Measurements from ENCODE around the gene SPSB1.
"Not testable (repeated sequence)": the region's sequence is repeated elsewhere in the genome, so short reads cannot be mapped to it uniquely, and the experiment has no call there.

Gene SPSB1

DNA sequence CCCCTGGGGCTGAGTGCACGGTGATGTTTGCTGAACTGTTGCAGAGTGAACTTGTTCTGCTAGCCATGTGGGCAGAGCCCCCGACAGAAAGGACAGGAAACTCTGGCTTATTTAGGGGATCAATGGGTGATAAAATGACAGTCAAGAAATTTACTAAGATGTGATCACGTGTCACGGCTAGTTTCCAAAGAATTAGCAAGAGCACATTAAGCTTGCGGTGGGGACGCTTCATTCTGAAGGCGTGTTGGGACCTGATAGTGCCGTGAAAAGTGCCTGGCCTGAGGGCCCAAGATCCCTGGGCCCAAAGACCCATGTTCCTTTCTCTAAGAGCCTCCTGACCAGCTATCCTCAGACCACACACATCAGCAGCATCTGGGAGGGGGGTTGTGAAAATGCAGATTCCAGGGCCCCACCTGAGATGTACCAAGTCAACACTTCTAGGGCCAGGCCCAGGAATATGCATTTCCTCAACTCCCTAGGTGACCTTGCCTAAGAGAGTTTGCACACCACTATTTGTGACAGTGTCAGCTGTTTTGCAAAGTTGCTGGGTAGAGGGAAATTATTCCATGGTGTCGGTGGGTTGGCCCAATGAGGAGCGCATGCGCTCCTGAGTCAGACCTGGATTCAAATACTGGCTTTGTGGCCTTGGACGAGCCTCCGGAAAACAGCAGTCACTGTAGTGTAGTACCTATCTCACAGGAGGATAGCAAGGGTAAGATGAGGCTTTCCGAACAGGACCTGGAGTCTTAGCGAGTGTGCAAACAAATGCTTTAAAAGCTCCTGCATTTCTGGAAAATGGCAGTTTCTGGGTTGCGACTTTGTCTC is 77.5 kb downstream of the SPSB1 start:
- DNase-seq = no peak

DNA sequence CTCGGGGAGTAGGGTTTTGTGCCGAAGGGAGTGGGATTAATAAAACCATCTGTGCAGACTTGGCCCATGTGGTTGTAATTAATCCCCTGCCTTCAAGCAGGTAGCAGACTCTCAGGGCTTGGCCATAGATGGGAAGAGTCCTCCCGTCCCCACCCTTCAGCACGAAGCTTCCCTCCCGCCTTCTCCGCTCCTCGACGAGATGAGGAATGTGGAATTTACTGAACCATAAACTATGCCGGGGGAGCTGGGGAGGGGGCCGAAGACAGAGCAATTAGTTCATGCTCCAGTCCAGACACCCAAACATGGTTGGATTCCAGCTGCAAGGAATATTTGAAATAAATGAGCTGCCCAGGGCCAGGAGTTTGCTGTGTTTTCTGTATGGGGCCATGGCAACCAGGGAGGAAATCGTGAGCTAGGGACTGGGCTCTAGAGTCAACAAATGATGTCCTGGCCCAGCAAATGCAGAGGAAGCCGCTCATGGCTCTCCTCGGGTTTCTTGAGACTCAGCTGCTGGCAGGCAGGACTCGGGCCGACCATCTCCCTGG is 78.8 kb downstream of the SPSB1 start:
- no peak for DNase-seq

DNA sequence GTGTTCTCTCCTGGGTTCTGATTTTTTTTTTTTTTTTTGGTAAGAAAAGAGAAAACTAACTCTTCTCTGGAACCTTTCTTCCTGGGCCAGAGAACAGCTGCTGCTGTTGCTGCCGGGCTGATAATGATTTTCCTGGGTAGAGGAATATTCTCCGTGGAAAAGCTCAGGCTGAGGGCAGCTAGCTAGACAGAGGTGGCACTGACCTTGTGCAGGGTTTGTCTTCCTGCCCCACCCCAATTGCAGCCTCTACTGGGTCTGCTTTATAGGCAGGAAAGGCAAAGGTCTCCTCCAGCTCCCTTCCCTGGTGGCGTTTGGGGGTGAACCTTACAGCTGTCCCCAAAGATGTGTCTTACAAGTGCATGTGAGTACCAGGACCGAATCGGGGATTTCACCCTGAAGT is 79.3 kb downstream of the SPSB1 start:
- no peak for DNase-seq

DNA sequence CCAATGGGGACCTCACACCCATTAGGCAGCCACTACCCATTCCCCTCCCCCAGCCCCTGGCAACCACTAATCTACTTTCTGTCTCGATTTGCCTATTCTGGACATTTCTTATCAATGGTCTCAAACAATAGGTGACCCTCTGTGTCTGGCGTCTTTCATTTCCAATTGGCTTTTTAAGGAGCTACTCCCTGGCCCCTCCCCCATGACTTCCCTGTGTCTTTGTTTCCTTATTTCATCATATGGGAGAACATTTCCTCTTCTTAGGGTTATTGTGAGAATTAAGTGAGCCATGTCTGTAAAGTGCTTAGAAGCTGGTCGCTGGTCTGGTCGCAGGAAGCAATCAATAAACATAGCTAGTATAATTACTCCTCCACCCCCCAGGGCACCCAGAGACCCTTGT is 80.9 kb downstream of the SPSB1 start:
- no peak for DNase-seq

DNA sequence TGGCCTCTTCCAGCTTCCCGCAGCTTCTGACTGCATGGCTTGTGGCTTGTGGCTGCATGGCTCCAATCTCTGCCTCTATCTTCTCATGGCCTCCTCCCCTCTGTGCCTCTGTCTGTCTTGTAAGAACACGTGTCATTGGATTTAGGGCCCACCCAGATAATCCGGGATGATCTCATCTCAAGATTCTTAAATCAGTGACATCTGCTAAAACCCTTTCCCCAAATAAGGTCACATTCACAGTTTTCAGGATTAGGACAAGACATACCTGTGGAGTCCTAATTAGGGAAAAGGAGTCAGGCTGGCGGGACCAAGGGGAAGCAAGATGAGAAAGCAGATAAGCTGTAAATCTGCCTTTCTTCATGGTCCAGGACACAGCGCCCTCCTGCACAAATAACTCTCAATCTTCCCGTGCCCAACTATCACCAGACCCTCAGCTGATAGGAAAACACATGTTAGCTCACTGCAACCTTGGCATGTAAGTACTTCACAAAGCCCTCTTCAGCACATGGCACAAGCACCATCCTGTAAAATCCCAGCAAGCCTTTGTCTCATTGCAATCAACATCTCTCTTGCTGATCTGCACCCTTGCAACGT is 82.2 kb downstream of the SPSB1 start:
- no peak for DNase-seq

DNA sequence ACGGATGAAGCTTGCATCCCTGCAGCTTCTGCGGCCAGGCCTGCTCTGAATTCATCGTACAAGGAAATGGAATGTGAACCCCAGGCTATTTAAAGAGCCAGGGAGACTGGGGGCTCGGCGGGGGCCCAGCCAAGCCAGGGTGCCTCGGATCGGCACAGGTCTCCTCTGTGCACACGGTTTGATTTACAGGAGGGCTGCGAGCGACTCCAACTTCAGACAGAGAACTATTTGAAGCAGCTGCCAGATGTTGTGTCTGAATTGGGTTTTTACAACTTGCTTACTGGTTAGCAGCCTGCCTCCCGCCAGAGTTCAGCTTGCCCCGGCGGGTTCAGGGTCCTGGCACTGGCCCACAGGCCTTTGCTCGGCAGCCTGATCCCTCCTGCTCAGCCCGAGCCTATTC is 83.2 kb downstream of the SPSB1 start:
- DNase-seq = no peak

DNA sequence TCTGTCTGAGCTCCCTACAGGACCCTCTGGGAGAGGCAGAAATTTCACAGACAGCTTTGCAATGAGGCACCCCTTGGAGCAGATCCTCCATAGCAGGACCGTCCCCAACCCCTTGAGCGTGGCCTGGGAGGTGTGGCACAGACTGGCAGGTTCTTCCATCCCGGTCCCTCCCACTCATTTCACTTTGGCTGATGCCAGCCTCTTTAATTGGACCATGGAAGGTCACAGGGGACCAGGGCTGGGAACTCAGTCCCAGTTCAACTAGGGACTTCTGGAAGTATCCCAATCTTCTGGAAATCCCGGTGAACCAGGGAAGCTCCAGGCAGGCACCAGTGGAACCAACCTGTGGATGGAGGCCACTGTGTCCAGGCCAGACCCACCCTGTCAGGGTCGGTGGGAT is 83.7 kb downstream of the SPSB1 start:
- DNase-seq = no peak

DNA sequence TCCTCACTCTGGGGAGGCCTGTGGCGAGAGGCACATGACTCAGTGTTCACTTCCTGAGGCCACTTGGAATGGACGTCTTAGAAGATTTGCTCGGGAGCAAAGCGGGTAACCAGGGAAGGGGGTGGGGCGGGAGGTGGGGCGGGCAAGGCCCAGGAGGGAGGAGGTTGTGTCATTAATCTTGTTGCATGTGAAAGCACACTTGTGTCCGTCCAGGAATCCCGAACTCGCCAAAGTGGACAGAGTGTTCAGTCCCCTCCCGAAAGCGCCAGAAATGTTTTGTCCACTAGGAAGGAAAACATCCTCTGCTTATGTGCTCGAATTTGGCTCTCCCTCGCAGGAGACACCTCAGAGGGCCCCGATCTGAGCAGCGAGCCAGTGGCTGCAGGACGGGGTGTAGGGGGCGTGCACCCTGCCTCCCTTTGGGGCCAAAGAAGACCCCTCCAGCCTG is 84.2 kb downstream of the SPSB1 start:
- DNase-seq = no peak

DNA sequence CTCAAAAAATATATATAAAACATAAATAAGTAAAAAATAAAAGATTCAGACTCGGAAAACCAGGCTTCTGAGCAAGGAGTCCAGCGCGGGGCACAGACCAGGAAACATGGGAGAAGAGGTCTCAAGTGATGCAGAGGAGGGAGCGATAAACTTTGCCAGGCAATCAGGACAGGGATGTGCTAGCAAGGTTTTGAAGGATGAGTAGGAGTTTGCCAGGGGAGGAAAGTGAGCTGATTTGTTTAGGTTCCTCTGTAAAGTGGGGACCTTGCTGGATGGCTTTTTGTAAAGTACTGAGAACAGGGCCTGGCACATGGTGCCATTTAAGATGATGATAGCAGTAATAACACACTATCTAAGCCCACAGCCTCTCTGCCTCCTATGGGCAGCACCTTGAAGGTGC is 86.1 kb downstream of the SPSB1 start:
- no peak for DNase-seq

DNA sequence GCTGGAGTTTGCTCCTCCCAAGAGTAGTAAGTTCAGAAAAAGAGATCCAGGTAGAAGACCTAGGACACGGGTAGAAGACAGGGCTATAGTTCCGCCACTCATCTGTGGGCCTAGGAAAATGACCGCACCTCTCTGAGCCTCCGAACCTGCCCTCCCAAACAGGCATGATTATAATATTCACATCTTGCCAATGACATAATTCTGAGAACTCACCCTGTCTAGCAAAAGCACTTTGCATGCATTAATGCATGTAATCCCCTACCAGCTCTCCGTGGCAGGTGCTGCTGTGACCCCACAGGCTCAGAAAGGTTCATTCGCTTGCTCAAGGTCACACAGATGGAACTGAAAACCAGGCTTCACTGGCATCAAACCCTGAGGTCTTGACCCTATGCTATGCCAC is 88.0 kb downstream of the SPSB1 start:
- DNase-seq = no peak

DNA sequence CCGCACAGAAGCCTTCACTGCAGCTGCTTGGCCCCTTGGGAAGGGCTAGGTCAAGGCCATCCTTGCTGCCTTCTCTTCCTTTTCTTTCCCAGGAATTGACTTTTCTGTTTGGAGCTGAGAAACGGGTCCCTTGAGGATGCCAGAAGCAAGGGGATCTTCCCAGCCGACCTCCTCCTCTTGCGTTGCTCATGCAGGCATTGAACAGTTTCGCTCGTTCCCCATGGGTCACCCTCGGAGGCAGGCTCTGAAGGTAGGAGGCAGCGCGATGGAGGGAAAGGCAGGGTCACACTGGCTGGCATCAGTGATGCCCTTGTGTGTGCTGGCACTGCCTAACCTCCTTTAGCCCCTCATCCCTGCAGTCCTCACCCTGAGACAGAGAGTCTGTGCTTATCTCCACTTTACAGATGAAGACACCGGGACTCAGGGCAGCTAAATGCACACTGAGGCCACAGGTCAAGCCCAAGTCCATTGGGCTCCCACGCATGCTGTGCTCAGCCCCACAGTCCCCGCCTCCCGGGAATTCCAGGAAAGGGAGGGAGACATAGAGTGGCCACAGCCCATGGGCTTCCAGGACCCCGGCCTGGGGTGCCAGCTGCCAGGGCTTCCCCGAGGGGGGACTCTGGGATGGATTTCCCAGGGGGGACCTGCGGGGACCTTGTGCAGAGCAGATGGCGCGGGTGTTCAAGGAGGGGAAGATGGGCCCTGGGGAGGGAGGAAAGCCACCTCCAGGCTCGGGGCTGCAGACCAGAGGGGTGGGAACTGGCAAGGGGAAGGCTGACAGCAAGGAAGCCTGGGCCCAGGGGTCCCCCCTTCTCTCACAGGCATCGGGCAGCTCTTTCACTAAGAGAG is 90.2 kb downstream of the SPSB1 start:
- DNase-seq = no peak

DNA sequence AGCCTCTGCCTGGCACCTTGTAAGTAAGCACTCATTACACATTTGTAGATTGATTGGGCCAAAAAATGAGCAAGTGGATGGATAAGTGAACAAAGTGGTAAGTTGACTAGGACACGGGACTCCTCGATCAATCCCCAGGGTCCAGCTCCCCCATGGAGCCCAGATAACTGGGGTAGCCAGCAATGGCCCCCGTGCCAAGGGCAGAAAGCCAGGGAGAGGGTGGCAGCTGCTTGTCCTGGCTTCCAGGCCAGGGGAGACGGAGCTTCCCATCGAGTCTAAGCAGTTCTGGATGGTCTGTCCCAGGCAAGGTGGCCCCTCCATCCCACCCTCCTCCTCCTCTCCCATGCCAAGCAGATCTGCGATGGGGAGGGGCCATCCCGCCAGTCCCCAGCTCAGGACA is 91.4 kb downstream of the SPSB1 start:
- no peak for DNase-seq

DNA sequence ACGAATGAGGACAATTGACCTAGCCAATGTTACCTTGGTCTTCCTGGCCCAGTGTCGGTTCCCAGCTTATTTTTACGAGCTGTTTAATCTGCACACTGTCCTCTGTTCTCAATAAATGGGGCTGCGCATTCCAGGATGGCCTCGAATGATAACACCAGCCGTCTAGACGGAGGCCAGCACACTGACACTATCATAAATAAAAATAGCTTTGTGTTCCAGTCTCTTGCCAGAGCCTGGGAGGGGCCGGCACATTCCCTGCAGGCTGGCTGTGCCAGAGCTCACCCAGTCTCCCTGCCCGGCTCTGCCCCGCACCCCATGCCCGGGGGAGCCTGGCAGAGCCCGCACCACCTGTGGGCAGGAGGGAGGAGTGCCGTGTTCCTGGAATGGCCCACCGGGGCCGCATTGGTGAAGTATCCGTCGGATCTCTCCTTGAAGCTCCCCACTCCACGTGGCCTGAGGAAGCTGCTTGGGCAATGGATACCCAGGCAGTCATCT is 92.1 kb downstream of the SPSB1 start:
- no peak for DNase-seq

DNA sequence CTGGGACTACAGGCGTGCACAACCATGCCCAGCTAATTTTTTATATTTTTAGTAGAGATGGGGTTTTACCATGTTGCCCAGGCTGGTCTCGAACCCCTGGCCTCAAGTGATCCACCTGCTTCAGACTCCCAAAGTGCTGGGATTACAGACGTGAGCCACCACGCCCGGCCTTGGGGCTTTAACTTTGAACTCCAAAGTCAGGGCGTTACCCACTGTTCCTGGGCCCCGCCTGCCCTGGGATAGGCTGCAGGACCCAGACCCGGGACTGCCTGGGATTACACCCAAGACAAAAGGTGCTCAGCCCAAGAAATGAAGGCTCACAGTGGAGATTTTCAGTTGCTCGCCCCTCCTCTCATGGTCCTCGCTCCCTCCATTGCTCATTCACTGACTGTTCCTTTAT is 92.7 kb downstream of the SPSB1 start:
- not testable (repeated sequence) for DNase-seq

DNA sequence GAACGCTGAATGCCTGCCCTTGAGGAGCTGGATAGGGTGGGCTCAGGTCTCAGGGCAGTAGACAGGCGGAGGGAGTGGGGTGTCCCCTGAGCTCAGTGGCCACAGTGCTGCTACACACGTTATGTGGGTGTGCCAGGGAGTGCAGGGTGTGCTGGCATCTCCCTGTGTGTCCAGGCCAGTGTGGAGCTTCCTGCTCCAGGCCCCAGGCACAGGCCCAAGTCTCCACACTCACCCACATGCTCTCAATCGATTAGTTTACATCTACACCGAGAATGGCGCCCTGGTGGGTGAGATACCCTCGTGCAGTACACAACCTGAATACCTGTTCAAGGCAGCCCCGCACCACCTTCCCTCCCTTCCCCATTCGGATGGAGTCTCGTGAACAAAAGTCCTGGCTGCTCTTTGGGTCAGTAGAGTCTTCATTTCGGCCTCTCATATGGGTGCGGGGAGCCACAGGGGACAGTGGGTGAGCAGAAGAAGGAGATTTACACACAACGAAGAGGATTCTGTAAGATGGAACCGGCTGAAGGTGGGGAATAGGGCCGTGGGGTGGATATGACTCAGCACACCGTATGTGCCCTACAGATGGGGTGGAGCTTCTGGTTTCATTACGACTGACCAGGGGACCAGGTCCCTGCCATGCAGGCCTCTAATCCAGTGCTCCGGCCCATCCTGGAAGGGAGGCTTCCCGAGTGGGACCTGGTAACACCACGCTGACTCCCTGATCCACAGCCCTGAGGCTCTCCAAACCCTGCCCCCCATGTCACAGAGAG is 93.3 kb downstream of the SPSB1 start:
- no peak for DNase-seq

DNA sequence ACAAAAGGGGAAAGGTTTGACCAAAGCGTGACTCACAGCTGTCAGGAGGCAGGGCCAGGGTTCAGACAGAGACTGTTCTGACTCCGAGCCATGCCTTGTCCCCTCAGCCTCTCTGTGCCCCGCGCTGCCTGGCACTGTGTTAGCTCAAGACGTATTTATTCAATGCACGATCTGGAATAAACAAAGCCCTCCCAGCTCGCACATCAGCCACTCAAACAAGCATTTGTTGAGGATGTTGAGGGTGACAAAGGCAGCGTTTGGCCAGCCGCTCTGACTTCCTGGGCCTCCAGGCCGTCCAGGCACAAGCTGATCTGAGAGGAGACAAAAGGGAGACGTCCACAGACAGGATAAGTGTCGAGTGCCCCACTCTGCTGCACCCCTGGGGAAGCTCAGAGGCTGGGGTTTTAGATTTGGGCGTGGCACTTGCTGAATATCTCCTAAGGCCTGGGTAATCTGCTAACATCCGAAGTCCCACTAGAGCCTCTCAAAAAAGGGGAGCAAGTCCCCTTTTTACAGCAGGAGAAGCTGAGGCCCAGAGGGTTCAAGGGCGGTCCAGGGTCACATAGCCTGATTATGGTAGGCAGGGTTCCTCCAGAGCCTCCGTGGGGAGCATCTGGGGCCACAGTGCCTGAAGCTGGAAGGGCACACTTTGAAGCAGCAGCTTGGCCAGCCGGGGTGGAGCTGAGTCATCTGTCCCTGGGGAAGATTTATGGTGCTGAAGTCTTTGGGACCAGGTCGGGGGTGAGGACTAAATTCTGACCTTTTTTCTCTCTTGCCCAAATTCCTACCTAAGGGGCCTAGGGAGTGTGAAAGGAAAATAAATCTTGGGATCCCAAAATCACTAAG is 95.9 kb downstream of the SPSB1 start:
- DNase-seq = no peak

DNA sequence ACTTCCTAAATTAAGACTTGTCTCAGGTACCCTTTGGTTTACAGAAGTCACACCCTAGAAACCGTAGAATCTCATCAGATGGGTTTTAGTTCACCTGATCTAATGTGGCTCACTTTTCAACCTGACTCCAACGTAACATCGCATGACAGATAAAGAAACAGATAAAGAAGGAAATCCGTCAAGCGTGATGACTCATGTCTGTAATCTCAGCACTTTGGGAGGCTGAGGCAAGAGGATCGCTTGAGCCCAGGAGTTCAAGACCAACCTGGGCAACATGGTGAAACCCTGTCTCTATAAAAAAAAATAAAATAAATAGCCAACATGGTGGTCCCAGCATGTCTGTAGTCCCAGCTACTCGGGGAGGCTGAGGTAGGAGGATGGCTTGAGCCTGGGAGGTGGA is 97.3 kb downstream of the SPSB1 start:
- no peak for DNase-seq

DNA sequence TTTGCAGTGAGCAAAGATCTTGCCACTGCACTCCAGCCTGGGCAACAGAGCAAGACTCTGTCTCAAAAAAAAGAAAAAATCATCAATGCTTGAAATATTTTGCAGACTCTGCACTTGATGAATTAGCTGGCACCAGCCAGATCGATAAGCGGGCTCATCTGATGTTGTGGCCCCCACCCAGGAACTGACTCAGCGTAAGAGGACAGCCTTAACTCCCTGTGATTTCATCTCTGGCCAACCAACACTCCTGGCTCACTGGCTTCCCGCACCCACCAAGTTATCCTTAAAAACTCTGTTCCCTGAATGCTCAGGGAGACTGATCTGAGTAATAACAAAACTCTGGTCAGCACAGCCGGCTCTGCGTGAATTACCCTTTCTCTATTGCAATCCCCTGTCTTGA is 98.9 kb downstream of the SPSB1 start:
- no peak for DNase-seq

DNA sequence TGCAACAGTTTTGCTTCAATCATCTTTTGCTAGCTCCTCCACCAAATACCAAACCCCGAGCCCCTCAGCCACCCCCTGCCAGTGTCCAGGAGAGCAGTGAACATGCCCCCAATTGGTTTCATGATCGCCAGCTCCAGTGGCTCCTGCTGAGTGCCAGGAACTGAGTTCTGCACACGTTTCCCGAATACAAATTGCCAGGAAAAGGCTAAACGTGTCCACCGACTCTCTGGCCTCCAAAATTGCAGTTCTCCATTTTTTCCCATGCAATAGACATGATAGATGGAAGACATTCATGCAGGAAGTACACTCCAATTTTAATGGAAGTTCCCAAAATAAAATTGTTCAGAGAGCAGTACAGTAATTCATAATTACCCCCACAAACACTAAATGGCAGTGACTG is 101.3 kb downstream of the SPSB1 start:
- DNase-seq = no peak

DNA sequence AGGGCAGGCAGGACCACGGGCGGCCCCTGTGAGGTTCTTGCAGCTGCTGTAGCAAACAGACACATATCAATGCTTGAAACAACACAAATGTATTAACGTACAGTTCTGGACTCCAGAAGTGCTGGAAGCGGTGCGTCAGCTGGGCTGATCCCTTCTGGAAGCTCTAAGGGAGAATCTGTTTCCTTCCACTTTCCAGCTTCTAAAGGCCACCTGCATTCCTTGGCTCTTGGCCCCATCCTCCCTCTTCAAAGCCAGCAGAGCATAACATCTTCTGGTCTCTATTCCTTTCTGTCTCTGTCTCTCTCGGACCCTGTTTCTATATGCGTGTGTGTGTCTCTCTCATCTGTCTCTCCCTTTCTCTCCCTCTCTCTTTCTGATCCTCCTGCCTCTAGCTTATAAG is 102.3 kb downstream of the SPSB1 start:
- no peak for DNase-seq

DNA sequence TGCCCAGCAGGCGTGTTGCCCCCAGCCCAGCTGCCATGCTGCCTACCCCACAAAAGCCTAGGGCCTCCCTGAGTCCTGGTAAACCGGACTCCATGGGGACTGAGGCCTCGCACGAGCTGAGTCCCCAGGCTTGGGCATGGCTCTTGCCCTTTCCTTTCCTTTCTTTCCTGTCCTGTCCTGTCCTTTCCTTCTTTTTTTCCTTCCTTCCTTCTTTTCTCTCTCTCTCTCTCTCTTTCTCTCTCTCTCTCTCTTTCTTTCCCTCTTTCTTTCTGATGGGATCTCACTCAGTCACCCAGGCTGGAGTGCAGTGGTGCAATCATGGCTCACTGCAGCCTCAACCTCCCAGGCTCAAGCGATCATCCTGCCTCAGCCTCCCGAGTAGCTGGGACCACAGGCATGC is 104.4 kb downstream of the SPSB1 start:
- no peak for DNase-seq
